ENCODE measurements around the gene INHBC. TPM values are rescaled to one million over a fixed set of nuclear protein-coding genes. Genes with fewer than 3 reads are reported as not detected.

INHBC gene
- total RNA-seq, 1 experiment from 2014 or later = not detected

DNA sequence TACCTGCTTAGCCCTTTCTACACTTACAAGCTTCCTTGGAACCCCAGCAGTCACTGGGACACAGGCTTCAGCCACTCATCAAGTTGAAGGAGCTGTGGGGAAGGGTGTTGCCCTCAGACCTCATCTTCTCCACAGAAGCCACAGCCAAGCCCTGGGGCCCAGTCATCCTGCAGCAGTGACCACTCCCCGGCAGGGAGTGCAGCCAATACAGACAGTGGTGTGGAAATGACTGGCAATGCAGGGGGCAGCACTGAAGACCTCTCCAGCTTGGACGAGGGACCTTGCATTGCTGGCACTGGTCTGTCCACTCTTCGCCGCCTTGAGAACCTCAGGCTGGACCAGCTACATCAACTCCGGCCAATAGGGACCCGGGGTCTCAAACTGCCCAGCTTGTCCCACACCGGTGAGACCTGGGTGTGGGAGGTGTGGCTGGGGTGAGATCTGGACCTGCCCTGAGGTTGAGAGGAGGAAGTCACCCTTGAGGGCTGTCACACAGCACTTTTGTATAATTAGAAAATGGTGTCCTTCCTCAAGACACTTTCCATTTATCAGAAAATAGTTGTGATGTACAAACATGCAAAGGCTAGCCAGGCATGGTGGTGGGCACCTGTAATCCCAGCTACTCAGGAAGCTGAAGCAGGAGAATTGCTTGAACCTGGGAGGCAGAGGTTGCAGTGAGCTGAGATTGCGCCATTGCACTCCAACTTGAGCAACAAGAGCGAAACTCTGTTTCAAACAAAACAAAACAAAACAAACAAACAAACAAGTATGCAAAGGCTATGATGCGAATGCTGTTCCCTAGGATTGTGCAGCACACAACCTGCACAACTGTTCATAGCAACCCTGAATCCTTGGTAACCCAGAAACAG is 34.9 kb downstream of the INHBC start:
- no peak for DNase-seq (ENCODE audit: low read depth)

DNA sequence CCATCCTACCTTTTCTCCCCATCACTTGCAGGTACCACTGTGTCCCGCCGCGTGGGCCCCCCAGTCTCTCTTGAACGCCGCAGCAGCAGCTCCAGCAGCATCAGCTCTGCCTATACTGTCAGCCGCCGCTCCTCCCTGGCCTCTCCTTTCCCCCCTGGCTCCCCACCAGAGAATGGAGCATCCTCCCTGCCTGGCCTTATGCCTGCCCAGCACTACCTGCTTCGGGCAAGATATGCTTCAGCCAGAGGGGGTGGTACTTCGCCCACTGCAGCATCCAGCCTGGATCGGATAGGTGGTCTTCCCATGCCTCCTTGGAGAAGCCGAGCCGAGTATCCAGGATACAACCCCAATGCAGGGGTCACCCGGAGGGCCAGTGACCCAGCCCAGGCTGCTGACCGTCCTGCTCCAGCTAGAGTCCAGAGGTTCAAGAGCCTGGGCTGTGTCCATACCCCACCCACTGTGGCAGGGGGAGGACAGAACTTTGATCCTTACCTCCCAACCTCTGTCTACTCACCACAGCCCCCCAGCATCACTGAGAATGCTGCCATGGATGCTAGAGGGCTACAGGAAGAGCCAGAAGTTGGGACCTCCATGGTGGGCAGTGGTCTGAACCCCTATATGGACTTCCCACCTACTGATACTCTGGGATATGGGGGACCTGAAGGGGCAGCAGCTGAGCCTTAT is 35.8 kb downstream of the INHBC start:
- no peak for DNase-seq (ENCODE audit: low read depth)

DNA sequence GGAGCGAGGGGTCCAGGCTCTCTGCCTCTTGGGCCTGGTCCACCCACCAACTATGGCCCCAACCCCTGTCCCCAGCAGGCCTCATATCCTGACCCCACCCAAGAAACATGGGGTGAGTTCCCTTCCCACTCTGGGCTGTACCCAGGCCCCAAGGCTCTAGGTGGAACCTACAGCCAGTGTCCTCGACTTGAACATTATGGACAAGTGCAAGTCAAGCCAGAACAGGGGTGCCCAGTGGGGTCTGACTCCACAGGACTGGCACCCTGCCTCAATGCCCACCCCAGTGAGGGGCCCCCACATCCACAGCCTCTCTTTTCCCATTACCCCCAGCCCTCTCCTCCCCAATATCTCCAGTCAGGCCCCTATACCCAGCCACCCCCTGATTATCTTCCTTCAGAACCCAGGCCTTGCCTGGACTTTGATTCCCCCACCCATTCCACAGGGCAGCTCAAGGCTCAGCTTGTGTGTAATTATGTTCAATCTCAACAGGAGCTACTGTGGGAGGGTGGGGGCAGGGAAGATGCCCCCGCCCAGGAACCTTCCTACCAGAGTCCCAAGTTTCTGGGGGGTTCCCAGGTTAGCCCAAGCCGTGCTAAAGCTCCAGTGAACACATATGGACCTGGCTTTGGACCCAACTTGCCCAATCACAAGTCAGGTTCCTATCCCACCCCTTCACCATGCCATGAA is 36.5 kb downstream of the INHBC start:
- DNase-seq (ENCODE audit: low read depth) = no peak

DNA sequence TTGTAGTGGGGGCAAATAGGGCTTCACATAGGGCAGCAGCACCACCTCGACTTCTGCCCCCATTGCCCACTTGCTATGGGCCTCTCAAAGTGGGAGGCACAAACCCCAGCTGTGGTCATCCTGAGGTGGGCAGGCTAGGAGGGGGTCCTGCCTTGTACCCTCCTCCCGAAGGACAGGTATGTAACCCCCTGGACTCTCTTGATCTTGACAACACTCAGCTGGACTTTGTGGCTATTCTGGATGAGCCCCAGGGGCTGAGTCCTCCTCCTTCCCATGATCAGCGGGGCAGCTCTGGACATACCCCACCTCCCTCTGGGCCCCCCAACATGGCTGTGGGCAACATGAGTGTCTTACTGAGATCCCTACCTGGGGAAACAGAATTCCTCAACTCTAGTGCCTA is 37.1 kb downstream of the INHBC start:
- no peak for DNase-seq (ENCODE audit: low read depth)

DNA sequence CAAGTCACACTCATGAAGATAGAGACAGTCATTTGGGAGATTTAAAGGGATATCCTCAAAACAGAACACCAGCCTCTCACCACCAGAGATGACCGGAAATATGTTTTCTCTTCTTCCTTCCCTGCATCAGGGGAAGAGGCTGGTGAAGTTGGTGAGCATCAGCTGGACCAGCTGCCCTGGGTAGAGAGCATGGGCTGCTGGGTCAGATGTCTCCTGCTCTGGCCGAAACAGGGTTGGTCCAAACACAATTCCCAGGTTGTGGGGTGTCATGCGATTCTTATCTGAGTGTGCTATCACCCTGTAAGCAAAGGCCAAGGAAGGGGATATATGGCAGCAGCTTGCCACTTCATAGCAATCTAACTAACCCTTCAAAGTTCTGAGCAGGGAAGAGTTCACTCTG is 37.8 kb downstream of the INHBC start:
- DNase-seq (ENCODE audit: low read depth) = no peak

DNA sequence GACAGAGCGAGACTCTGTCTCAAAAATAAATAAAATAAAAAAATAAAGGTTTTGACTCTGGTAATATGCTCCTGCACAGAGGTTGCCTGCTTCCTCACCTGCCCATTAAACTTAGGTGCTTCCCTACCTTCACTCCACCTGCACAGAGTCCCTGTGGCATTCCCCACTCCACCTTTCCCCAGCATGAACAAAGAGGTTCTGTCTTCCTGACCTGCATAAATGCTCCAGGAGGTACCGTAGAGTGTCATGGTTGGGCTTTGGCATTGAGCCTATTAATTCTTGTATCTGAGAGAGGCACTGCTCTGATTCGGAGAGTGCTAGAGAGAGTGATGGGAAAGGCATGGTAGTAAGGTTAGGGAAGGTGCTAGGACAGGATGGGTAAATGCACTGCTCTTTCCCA is 38.8 kb downstream of the INHBC start:
- DNase-seq (ENCODE audit: low read depth) = no peak

DNA sequence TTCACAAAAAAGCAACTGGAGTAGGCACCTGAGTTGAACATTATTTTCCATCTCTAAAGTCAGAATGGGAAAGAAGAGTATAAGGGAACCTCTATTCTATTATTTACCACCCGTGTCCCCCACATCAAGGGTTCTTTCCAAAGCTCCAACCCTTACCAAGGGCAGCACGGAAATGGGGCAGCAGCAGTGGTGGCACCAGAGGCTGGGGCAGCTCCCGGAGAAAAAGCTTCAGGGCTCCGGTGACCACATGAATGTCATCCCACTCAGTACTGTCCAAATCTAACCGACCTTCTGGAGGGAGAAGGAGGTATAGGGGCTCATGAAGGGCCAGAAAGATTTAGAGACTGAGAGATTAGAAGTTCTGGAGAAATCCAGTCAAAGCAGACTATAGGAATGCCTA is 39.3 kb downstream of the INHBC start:
- no peak for DNase-seq (ENCODE audit: low read depth)

DNA sequence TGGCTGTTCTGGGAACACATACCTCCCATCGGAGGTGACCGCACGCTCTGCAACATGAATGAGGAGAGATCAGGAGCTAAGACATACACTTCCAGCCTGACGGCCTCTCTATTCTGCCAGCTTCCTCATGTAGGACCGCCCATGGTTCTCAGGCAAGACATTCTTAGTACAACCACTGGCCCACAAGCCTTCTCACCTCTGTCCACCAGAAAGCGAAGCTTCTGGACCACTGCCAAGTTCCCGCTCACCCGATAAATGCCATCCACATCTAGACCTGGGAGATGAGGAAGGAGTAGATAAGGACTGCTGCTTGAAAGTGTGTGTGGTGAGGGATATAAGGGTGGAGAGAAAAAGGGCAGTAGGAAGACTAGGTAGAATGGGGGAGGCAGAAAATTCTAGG is 39.8 kb downstream of the INHBC start:
- DNase-seq (ENCODE audit: low read depth) = no peak

DNA sequence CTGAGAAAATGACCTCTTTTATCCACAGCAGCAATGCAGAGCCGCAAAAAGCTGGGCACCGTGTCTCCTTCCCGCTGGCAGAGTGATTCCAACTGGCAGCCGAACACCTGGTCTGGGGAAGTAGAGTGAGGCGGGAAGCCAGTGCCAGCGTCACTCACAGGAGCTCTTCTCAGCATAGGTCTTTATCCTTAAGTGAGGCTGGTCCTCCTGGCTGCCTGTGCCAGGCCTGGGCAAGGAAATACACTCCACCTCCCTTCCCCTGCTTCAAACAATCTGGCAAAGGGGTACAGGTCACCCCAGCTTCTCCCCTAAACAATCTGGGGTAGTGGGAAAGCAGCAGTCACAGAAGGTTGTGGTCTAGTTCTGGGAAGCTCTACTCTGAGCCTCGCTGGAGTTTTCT is 40.3 kb downstream of the INHBC start:
- no peak for DNase-seq (ENCODE audit: low read depth)

DNA sequence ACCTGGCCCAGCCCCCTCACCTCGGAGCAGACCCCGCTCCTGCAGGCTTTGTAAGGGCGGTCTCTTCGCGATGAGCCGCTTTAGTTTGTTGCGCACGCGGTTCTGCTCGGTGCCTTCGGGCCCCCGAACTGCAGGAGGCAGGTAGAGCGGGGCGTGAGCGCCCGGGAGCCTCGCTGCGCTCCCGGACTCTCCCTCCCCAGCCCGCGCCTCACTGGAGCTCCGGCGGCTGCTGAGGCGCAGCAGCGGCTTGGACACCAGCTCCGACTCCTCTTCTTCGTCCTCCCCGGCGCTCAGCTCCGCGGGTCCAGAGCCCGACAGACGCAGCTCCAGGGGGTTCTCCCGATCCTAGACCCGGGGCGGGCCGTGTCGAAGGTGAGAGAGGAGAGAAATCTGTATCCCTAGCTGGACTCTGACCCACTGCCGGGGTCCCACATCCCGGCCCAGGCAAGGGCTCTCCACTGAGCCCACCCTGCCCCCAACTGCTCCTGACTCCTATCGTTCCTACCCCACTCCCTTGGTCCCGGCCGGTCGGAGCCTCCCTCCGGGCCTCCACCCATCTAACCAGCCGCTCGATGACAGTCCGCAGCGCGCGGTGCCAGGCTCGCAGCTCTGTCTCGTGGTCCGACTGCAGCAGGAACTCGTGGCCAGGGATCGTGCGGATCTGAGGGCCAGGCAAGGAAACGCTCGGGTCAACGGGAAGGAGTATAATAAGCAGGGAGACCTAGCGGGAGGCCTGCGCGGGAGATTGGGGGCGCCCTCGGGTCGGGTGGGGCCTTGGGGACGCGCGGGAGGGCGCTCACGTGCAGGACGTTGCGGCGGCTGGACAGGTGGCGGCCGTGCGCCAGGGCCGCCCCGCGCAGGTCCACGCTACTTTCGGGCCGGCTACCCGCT is 40.9 kb downstream of the INHBC start:
- no peak for DNase-seq (ENCODE audit: low read depth)

DNA sequence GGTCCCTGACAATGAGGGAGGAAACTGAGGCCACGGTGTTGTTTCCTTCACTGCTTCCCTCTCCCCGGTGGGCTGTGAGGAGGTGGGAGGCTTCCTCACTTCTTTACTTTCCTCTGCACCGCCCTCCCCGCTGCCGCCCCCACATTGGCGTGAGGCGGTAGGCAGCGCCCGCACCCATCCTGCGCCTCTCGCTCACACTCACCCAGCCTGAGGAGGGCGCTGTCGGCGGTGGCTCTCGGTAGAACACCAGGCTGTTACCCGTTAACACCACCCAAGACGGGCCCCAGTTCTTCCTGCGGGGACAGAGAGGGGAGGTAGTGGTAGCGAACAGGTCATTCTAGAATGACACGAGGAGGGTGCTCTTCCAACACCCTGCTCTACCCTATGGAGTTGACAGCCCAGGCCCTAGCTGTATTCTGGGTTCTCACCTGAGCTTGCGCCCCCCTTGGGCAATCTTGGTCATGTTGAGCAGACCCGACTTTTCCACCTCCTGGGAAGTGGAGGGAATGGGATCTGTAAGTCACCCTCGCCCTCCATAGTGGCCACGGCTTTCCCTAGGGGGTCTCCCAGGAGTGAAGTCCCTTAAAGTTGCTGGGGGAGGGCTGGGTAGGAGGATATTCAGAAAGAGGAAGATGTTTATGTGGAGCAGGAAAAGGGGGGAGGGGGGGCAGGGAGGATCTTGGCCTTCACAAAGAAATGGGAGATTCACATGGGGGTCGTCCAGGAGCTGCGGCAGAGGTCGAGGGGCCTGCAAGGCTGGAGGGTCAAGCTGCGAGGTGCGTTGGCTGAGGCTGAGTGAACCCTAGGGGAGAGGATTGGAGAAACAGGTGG is 41.8 kb downstream of the INHBC start:
- no peak for DNase-seq (ENCODE audit: low read depth)

DNA sequence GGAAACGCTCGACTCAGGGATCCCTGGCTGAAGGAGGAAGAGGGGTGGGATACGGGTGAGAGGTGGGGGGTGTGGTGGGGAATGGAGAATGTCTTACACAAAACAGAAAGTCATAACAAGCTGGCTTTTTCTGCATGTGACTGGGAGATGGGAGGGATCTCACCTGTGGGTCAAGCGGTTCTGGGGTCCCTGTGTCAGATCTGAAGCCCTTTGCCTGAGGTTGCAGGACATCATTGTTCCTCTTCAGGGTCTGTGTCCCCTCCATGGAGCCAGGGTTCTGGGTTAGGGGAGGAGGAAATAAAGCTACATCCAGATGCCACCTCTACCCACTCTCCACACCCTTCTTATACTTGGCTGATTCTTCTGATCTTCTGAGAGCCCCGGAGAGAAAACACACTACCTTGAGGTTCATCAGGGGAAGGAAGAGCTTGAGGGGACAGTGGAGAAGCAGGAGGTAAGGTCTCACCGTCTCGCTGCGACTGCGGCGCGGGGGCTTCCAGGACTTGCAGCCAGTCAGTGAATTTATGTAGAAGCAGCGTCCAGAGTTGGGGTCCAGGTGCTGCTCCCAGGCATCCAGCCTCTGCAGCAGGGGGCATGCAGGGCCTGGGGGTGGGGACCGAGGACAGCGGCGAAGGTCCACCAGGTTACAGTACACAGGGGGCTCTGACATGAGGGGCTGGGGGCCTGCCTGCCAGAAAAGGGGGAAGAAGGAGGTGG is 42.6 kb downstream of the INHBC start:
- DNase-seq (ENCODE audit: low read depth) = no peak

DNA sequence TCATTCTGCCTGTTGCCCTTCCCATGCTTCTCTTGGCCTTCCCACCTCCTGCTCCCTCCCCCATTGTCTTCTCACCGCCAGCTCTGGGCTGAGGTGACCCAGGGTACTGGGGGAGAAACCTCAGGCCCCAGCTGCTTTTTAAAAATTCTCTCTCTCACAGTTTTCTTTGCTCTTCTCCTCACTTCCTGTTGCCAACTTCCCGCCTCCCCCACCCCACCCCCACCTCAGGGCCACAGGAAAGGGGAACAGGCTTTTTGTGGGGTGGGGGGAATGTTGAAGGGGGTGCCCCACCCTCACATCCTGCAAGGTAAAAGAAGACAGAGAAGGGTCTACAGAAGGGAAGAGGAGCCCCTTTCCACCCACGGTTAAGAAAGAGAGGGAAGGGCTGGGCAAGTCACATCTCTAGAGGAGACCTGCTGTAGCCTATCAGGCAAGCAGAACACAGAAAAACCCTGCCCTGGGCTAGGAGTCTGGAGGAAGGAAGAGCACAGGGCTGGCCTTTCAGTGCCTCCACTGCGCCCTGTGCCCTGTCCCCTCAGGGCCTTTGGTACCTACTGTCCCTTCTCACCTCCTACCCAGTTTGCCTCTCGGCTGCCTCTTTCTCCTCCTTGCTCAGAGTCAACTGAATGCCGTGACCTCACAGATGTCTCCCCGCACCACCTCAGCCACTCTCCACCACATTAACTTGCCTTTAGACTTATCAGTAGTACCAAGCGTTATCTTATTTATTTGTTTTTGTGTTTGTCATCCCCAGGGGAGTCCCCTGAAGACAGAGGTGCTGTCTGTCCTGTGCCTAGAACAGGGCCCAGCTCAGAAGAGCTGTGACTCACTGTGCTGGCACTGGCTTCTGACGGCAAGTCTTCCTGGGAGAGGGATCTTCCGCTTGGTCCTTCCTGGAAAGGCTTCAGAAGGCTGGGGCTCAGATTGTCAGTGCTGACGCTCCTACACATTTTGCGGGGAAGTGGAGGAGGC is 43.4 kb downstream of the INHBC start:
- peak; percentile 38 for DNase-seq (ENCODE audit: low read depth)

DNA sequence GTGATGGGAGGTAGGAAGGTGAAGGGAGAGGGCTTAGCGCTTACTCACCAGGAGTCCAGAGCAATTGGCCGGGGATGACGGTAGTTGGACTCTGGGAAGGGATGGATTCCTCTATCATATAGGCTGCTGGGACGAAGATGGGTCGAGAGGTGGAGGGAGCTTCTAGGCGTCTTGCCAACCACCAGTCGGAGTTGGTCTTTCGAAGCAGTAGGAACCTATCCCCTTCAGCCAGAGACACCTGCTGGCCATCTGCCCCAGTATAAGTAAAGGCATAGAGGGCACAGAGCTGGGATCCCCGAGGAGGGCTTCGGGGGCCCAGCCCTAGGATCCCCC is 44.4 kb downstream of the INHBC start:
- DNase-seq (ENCODE audit: low read depth) = no peak

DNA sequence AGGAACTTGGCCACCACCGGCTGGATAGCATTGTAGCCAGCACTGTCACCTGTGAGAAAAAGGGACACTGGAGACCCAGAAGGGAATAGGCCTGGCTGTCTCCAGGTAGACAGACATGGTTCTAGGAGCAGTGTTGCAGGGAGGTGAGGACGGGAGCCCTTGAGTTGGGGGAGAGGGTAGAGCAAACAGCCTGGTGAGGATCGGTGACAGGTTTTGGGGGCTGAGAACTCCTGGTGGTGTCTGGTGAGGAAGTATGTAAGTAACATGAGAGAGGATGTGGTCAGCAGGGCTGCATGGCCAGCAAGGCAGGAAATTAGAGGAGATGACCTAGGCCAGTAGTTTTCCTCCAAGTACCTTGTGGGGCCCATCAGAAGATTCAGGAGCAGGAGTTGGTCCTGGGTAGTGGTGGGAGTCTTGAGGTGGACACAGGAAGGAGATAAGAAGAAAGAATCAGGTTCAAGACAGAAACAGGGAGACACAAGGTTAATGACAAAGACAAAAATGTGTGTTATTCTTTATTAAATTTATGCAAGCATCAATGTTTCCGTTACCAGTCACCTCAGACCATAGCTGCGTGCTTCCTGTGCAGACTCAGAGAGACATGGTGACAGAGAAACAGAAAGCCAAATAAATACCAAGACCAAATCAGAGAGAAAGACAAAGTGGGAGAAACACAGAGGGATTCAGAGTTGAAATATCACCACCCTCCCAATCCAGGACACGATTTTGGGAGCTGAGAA is 45.0 kb downstream of the INHBC start, which contains the start of gene ARHGAP9:
TSS of gene ARHGAP9 (minus strand) at position 491 of the 740 bp plus-strand sequence. CDS start at position 31, 460 bp downstream.
- peak; percentile 38 for DNase-seq (ENCODE audit: low read depth)

DNA sequence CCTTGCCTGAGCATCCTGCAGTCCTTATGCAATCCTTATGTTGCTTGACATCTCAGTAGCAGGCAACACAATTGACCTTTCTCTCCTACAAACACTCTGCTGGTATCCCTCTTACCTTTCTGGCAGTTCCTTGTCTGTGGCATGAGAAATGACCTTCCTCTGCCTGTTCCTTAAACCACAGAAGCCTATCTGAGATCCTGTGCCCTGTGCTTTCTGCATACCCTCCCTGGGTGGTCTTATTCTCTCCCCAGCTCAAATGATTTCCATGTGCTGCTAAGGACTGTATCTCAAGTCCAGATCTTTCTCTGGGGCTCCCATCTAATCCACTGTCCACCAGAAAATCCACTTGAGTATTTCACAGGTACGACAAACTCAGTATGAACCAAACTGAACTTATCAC is 47.1 kb downstream of the INHBC start:
- DNase-seq (ENCODE audit: low read depth) = no peak

DNA sequence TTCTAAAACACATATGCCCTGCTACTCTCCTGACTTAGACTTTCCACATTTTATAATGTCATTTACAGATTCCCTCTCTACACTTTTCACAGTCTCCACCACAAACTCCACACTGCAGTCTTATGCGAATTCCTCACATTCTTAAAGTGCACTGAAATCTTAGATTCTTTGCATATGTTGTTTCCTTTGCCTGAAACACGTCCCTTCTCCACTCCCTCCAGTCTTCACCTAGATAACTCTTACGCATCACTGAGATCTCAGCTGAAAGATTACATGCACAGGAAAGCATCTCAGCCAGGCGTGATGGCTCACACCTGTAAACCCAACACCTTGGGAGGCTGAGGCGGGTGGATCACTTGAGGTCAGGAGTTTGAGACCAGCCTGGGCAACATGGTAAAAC is 48.9 kb downstream of the INHBC start:
- DNase-seq (ENCODE audit: low read depth) = no peak

DNA sequence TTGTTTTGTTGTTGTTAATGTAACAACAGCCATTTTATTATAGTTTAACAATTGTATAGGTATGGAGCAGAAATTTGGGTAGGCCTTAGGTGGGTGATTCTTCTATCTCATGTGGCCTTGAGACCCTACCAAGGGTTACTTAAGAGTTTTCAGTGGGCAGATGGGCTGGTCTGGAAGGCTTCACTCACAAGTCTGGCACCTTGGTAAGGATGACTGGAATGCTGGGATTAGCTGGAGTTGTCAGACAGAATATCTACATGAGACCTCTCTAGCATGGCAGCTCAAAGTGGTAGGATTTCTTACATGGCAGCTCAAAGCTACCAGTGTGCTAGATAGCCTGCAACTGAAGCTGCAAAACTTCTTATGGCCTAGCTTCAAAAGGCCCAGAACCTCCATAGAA is 51.1 kb downstream of the INHBC start:
- DNase-seq (ENCODE audit: low read depth) = no peak
